NAMALWA (cell line): ENCODE results near the gene CDK4.

Experiments
- DNase-seq: peaks from one replicate; pipeline ENCODE4 v3.0.0-alpha.2; 2015; ENCODE audit warnings: low spot score

Gene CDK4

GRCh38 chr12:57771873-57772428 is 19.8 kb upstream of the CDK4 start, which contains the start of gene METTL1:
Gene METTL1 (minus strand): TSS chr12:57772105. CDS start chr12:57772083, 22 bp downstream.
- DNase-seq = peak; percentile 98

- DNase-seq = peak; percentile 96
Observed at GRCh38 chr12:57771236-57771872, 19.2 kb upstream of the CDK4 start.

- no peak for DNase-seq
Observed at GRCh38 chr12:57770734-57771133, 18.6 kb upstream of the CDK4 start.

- no peak for DNase-seq
Observed at GRCh38 chr12:57769594-57769993, 17.5 kb upstream of the CDK4 start.

GRCh38 chr12:57767876-57768275 is 15.8 kb upstream of the CDK4 start:
- DNase-seq = no peak

GRCh38 chr12:57767305-57767698 is 15.2 kb upstream of the CDK4 start:
- no peak for DNase-seq

GRCh38 chr12:57766464-57767304 is 14.6 kb upstream of the CDK4 start, which contains the start of gene CYP27B1:
Gene CYP27B1 (minus strand): TSS chr12:57767078. CDS start chr12:57767041, 37 bp downstream.
- no peak for DNase-seq

- no peak for DNase-seq
Observed at GRCh38 chr12:57765698-57766463, 13.8 kb upstream of the CDK4 start.

- DNase-seq = no peak
Observed at GRCh38 chr12:57765003-57765697, 13.0 kb upstream of the CDK4 start.

GRCh38 chr12:57764662-57765002 is 12.5 kb upstream of the CDK4 start:
- DNase-seq = no peak

GRCh38 chr12:57763881-57764661 is 12.0 kb upstream of the CDK4 start:
- no peak for DNase-seq

GRCh38 chr12:57762463-57762862 is 10.4 kb upstream of the CDK4 start:
- no peak for DNase-seq

- no peak for DNase-seq
Observed at GRCh38 chr12:57761391-57761998, 9.4 kb upstream of the CDK4 start.

GRCh38 chr12:57760347-57760982 is 8.4 kb upstream of the CDK4 start:
- DNase-seq = no peak

GRCh38 chr12:57759360-57759980 is 7.4 kb upstream of the CDK4 start:
- peak; percentile 68 for DNase-seq

- DNase-seq = no peak
Observed at GRCh38 chr12:57758552-57759359, 6.6 kb upstream of the CDK4 start.

GRCh38 chr12:57757771-57758170 is 5.7 kb upstream of the CDK4 start:
- no peak for DNase-seq
